H1 (cell line): ENCODE measurements around the gene NDUFS8. TPM values are rescaled to one million over a fixed set of nuclear protein-coding genes. Genes with fewer than 3 reads are reported as not detected.

Experiments used
- CTCF ChIA-PET: fragments of 300-600 bp; sonication (Branson Sonifier 250); formaldehyde crosslinking; loops from one replicate; lab custom pipeline; 2021; ENCODE audit not compliant: partially characterized antibody; lab: Charles Lee
- POLR2A ChIA-PET: fragments of 300-600 bp; sonication (Branson Sonifier 250); formaldehyde crosslinking; loops from one replicate; lab custom pipeline; 2021; ENCODE audit warnings: inconsistent platforms; ENCODE audit not compliant: partially characterized antibody; lab: Charles Lee
- DNase-seq, 2 experiments: peaks; one replicate each; pipeline versions ENCODE4 v3.0.0 to v3.0.0-alpha.2; 2010 to 2022; ENCODE audit warnings: low spot score in 2 of 2, low read depth in 1 of 2, mixed read lengths in 1 of 2
- FAIRE-seq: peaks from 2 replicates; lab custom pipeline; 2011; peaks lifted over from hg19 to GRCh38; lab: Jason Lieb, UNC
- H2AFZ ChIP-seq: 2 replicates; pipeline ENCODE4 v1.8.1; 2012; ENCODE audit warnings: low read length, inconsistent platforms
- H2AK5ac ChIP-seq: 2 replicates; pipeline ENCODE4 v1.6.1; 2013; ENCODE audit warnings: low read depth, low read length
- H2BK120ac ChIP-seq: replicated peaks from 2 replicates; pipeline ENCODE3; 2013; ENCODE audit warnings: low read depth, low read length, inconsistent platforms
- H2BK12ac ChIP-seq: 2 replicates; pipeline ENCODE4 v1.6.1; 2013; ENCODE audit warnings: low read depth, low read length
- H2BK15ac ChIP-seq: 2 replicates; pipeline ENCODE4 v1.6.1; 2013; ENCODE audit warnings: low read length
- H2BK20ac ChIP-seq: 2 replicates; pipeline ENCODE4 v1.6.1; 2013; ENCODE audit warnings: low read length
- H2BK5ac ChIP-seq: 2 replicates; pipeline ENCODE4 v1.6.1; 2013; ENCODE audit warnings: low read depth, low read length
- H3K14ac ChIP-seq: 2 replicates; pipeline ENCODE4 v1.6.1; 2013; ENCODE audit warnings: inconsistent platforms; ENCODE audit not compliant: insufficient read length
- H3K18ac ChIP-seq: 2 replicates; pipeline ENCODE4 v1.6.1; 2013; ENCODE audit warnings: low read length; ENCODE audit errors: extremely low read depth
- H3K23ac ChIP-seq: 2 replicates; pipeline ENCODE4 v1.6.1; 2013; ENCODE audit warnings: inconsistent platforms; ENCODE audit not compliant: insufficient read length
- H3K23me2 ChIP-seq: 2 replicates; pipeline ENCODE4 v1.6.1; 2013; ENCODE audit warnings: low read depth, low read length
- H3K27ac ChIP-seq: 2 replicates; pipeline ENCODE4 v1.6.1; 2011; ENCODE audit warnings: low read depth, low read length, inconsistent platforms
- H3K27me3 ChIP-seq, 4 experiments: replicated peaks in 1 of 4; 1 replicate in 1 of 4; 2 replicates in 3 of 4; pipeline versions ENCODE4 v1.6.1 to v1.8.1; 2011 to 2013; ENCODE audit warnings: low read length in 3 of 4, mild to moderate bottlenecking in 3 of 4, inconsistent platforms in 2 of 4, mixed read lengths in 2 of 4, moderate library complexity in 1 of 4; ENCODE audit not compliant: control insufficient read depth in 3 of 4, insufficient read depth in 3 of 4; ENCODE audit errors: extremely low read depth in 1 of 4
- H3K36me3 ChIP-seq, 4 experiments: 2 replicates each; pipeline versions ENCODE4 v1.6.1 to v1.8.1; 2011 to 2013; ENCODE audit warnings: mild to moderate bottlenecking in 4 of 4, low read length in 3 of 4, moderate library complexity in 2 of 4, control low read depth in 1 of 4, inconsistent platforms in 1 of 4; ENCODE audit not compliant: insufficient read depth in 4 of 4, control insufficient read depth in 2 of 4
- H3K4ac ChIP-seq: replicated peaks from 2 replicates; pipeline ENCODE3; 2013; ENCODE audit warnings: low read length, low read depth, mixed read lengths, inconsistent platforms; ENCODE audit not compliant: insufficient read length
- H3K4me1 ChIP-seq, 4 experiments: replicated peaks in 1 of 4; 1 replicate in 1 of 4; 2 replicates in 3 of 4; pipeline versions ENCODE4 v1.6.1 to v1.8.1; 2011 to 2013; ENCODE audit warnings: low read length in 3 of 4, inconsistent platforms in 2 of 4, mixed read lengths in 1 of 4; ENCODE audit not compliant: insufficient read depth in 4 of 4, control insufficient read depth in 3 of 4
- H3K4me2 ChIP-seq, 2 experiments: 2 replicates each; pipeline versions ENCODE4 v1.6.1 to v1.8.1; 2011 to 2013; ENCODE audit warnings: low read depth in 2 of 2, low read length in 2 of 2, control low read depth in 1 of 2, inconsistent platforms in 1 of 2, mild to moderate bottlenecking in 1 of 2; ENCODE audit not compliant: insufficient read depth in 1 of 2
- H3K4me3 ChIP-seq, 4 experiments: fragments of 200-600, 300-600 bp in 1 of 4; sonication (generic), shearing (Covaris generic), sonication (Bioruptor Twin) in 1 of 4; 2 replicates each; pipeline versions ENCODE4 v1.5.1 to v1.8.1; 2011 to 2016; ENCODE audit warnings: low read length in 4 of 4, low read depth in 3 of 4, control low read depth in 2 of 4, inconsistent platforms in 2 of 4, mild to moderate bottlenecking in 2 of 4, mixed read lengths in 1 of 4, moderate library complexity in 1 of 4; ENCODE audit not compliant: insufficient read depth in 2 of 4; ENCODE audit errors: extremely low read depth in 1 of 4
- H3K56ac ChIP-seq: replicated peaks from 2 replicates; pipeline ENCODE3; 2013; ENCODE audit warnings: low read depth, mild to moderate bottlenecking, mixed read lengths, low read length, inconsistent platforms; ENCODE audit not compliant: insufficient read length
- H3K79me1 ChIP-seq: 2 replicates; pipeline ENCODE4 v1.6.1; 2013; ENCODE audit warnings: low read depth, low read length, control low read depth
- H3K79me2 ChIP-seq, 2 experiments: 2 replicates each; pipeline versions ENCODE4 v1.6.1 to v1.8.1; 2012 to 2013; ENCODE audit warnings: low read length in 2 of 2, mild to moderate bottlenecking in 2 of 2, inconsistent platforms in 1 of 2; ENCODE audit not compliant: insufficient read depth in 2 of 2, control insufficient read depth in 1 of 2
- H3K9ac ChIP-seq, 4 experiments: replicated peaks in 1 of 4; 1 replicate in 1 of 4; 2 replicates in 3 of 4; pipeline versions ENCODE4 v1.6.1 to v1.8.1; 2011 to 2013; ENCODE audit warnings: low read depth in 3 of 4, low read length in 3 of 4, control low read depth in 2 of 4, mild to moderate bottlenecking in 2 of 4, moderate library complexity in 2 of 4, inconsistent platforms in 1 of 4; ENCODE audit errors: extremely low read depth in 1 of 4
- H3K9me3 ChIP-seq, 2 experiments: 2 replicates each; pipeline versions ENCODE4 v1.6.1 to v1.8.1; 2012 to 2013; ENCODE audit warnings: mild to moderate bottlenecking in 2 of 2, moderate library complexity in 2 of 2, control low read depth in 1 of 2, inconsistent platforms in 1 of 2, low read depth in 1 of 2, low read length in 1 of 2, mixed read lengths in 1 of 2; ENCODE audit not compliant: insufficient read depth in 2 of 2
- H4K20me1 ChIP-seq, 2 experiments: replicated peaks in 1 of 2; 2 replicates each; pipeline versions ENCODE3 to v1.8.1; 2011 to 2013; ENCODE audit warnings: inconsistent platforms in 2 of 2, low read length in 2 of 2, mild to moderate bottlenecking in 1 of 2; ENCODE audit not compliant: insufficient read depth in 2 of 2, control insufficient read depth in 1 of 2
- H4K5ac ChIP-seq: 2 replicates; pipeline ENCODE4 v1.6.1; 2013; ENCODE audit warnings: low read length, low read depth, mixed read lengths, inconsistent platforms; ENCODE audit not compliant: insufficient read length
- H4K8ac ChIP-seq: 2 replicates; pipeline ENCODE4 v1.8.0; 2013; ENCODE audit warnings: mild to moderate bottlenecking, moderate library complexity, low read length, inconsistent platforms; ENCODE audit not compliant: insufficient read depth; ENCODE audit errors: extremely low read depth
- H4K91ac ChIP-seq: replicated peaks from 2 replicates; pipeline ENCODE3; 2013; ENCODE audit warnings: low read length, mixed read lengths, inconsistent platforms; ENCODE audit not compliant: insufficient read length
- ATF2 ChIP-seq: IDR thresholded peaks from 2 replicates; pipeline ENCODE4 v1.6.1; 2012; ENCODE audit warnings: low read length, inconsistent platforms
- KDM1A ChIP-seq: fragments of 200-600, 300-600 bp; sonication (generic); IDR thresholded peaks from 2 replicates; pipeline ENCODE4 v1.7.1; 2016; ENCODE audit warnings: mild to moderate bottlenecking, low read length, borderline replicate concordance
- KDM4A ChIP-seq: IDR thresholded peaks from one replicate; pipeline ENCODE4 v1.7.1; 2012; ENCODE audit warnings: low read depth, mild to moderate bottlenecking, moderate library complexity, low read length, inconsistent platforms; ENCODE audit not compliant: severe bottlenecking
- MAX ChIP-seq: IDR thresholded peaks from 2 replicates; pipeline ENCODE4 v1.6.1; 2012; ENCODE audit warnings: inconsistent platforms
- NANOG ChIP-seq: IDR thresholded peaks from 2 replicates; pipeline ENCODE4 v1.6.1; 2011; ENCODE audit warnings: low read length, low read depth, mild to moderate bottlenecking, inconsistent platforms; ENCODE audit not compliant: insufficient read depth, poor library complexity, severe bottlenecking
- NRF1 ChIP-seq: IDR thresholded peaks from 2 replicates; pipeline ENCODE4 v1.6.1; 2011; ENCODE audit warnings: mild to moderate bottlenecking, low read depth, low read length, improper control_type of control experiment
- POU5F1 ChIP-seq: IDR thresholded peaks from 2 replicates; pipeline ENCODE4 v1.6.1; 2011; ENCODE audit warnings: low read depth, mild to moderate bottlenecking, low read length, moderate library complexity
- SIN3A ChIP-seq, 2 experiments: IDR thresholded peaks in 1 of 2; conservative IDR thresholded peaks in 1 of 2; 2 replicates each; pipeline ENCODE4 v1.6.1; 2011 to 2012; ENCODE audit warnings: low read length in 2 of 2, improper control_type of control experiment in 1 of 2, low read depth in 1 of 2, mild to moderate bottlenecking in 1 of 2
- WGBS, 2 experiments: shearing (Covaris generic) in 1 of 2; methylation state at CpG; one replicate each; pipeline versions ENCODE4 v1.1.6 to v1.1.7; 2013 to 2015; ENCODE audit warnings: low lambda C conversion rate in 2 of 2, mixed read lengths in 2 of 2, inconsistent platforms in 1 of 2, low coverage in 1 of 2, missing lambda C conversion rate in 1 of 2; ENCODE audit not compliant: insufficient replicate concordance in 2 of 2, insufficient coverage in 1 of 2, insufficient read length in 1 of 2; ENCODE audit errors: extremely low coverage in 1 of 2, missing lambda C conversion rate in 1 of 2; 5-methylcytosine and 5-hydroxymethylcytosine counted together
- polyA plus RNA-seq, 7 experiments: library from polyadenylated mRNA; depleted of rRNA in 3 of 7; stranded (reverse) in 5 of 7; unstranded in 2 of 7; fragments of >200 nt in 5 of 7; fragments of 200-250 nt in 2 of 7; gene quantifications; 1 replicate in 5 of 7; 2 replicates in 1 of 7; 4 replicates in 1 of 7; pipeline versions ENCODE4 v1.2.1 to v1.2.3, GENCODE V29; 2011 to 2013; ENCODE audit warnings: missing spikeins in 2 of 7, mixed read lengths in 2 of 7
- total RNA-seq: library from RNA; stranded (reverse); fragmentation: NEBNext Ultra II Directional; extraction: Animal tissue kit (Norgen Biotek cat#: 25700); gene quantifications from 2 replicates; pipeline ENCODE4 v1.2.1, GENCODE V29; 2021

NDUFS8 gene
- total and polyA plus RNA-seq, 2 of the 8 experiments (the other 6 are each of a cell fraction or from before 2014, with no cell fraction given), result 182 to 291 TPM

GRCh38 chr11:68013611-68014156, 16.8 kb upstream of the NDUFS8 start:
- POLR2A ChIA-PET, result interaction anchor here (1.1 to 2.8 kb wide), 3 partner anchors 17 to 29 kb away, joined by 3 to 14 read pairs (median 4); partner anchors contain the start of gene TCIRG1
- TF ChIP-seq POU5F1 (no peak), KDM4A (no peak), SIN3A (conservative IDR thresholded peaks at IDR 0.05 in 1 of 2, IDR thresholded peaks at IDR 0.05 in 1 of 2; ENCODE audit: low read depth in 1 of 2, low read length in 2 of 2) (no peak), NANOG (no peak), ATF2 (no peak), NRF1 (no peak), MAX (no peak), KDM1A (no peak)
- no peak overlapping the region for H3K4me3 ChIP-seq

More at GRCh38 chr11:68013611-68014156, 16.8 kb upstream of the NDUFS8 start:
- Histone ChIP-seq H4K8ac (no peak overlapping the region; the same call in 1 of the 2 replicates), H3K27ac (no peak overlapping the region), H3K4me1 (peaks cover 0 to 17% (median 12%) of the 10 kb centered on the region in 4 experiments; a peak in 6 of 7 replicates), H2BK20ac (no peak overlapping the region), H2BK15ac (no peak overlapping the region), H4K20me1 (no peaks in the 10 kb centered on the region), H3K4ac (no peak overlapping the region), H3K56ac (no peak overlapping the region), H4K91ac (no peak overlapping the region), H3K23me2 (no peaks in the 10 kb centered on the region), H3K4me2 (no peak overlapping the region), H2AFZ (no peak overlapping the region), H3K23ac (no peak overlapping the region), H3K9ac (no peak overlapping the region), H3K9me3 (no peaks in the 10 kb centered on the region), H3K14ac (no peak overlapping the region), H2AK5ac (no peak overlapping the region), H3K27me3 (no peaks in the 10 kb centered on the region), H3K18ac (no peak overlapping the region), H3K79me1 (no peaks in the 10 kb centered on the region), H2BK5ac (no peak overlapping the region), H2BK120ac (no peak overlapping the region), H3K79me2 (no peaks in the 10 kb centered on the region), H4K5ac (no peak overlapping the region), H2BK12ac (no peak overlapping the region), H3K36me3 (no peaks in the 10 kb centered on the region)
- DNase-seq (no peak), FAIRE-seq (no peak)
- CTCF ChIA-PET, result interaction anchor here (1.5 to 1.6 kb wide), 2 partner anchors 17 to 25 kb away, joined by 5 to 6 read pairs; partner anchors contain the start of gene TCIRG1
- 92% methylated on average over 14 of the region's 14 CpGs; no CpG with 5 or more reads in 1 of the 2 experiments for WGBS, 2 experiments
